B cell (primary cell): ENCODE results near the gene RPS3A. TPM values are rescaled to one million over a fixed set of nuclear protein-coding genes. Genes with fewer than 3 reads are reported as not detected.

ENCODE experiments used
- ATAC-seq: fragments of 200-7000 bp; cut with Tn5 transposase; one replicate; pipeline ENCODE4 v1.10.0; 2021; ENCODE audit warnings: low read depth, mild to moderate bottlenecking, moderate number of reproducible peaks, moderate library complexity
- CTCF ChIA-PET: fragments of 350-600 bp; sonication (Branson Sonifier 250); formaldehyde crosslinking; loops from one replicate; lab custom pipeline; 2021; ENCODE audit warnings: antibody characterized with exemption, inconsistent platforms; lab: Charles Lee
- POLR2A ChIA-PET: fragments of 350-600 bp; sonication (Branson Sonifier 250); formaldehyde crosslinking; loops from one replicate; lab custom pipeline; 2021; ENCODE audit warnings: antibody characterized with exemption; lab: Charles Lee
- DNase-seq: peaks from one replicate; pipeline ENCODE4 v3.0.0; 2013
- H2AFZ ChIP-seq: 2 replicates; pipeline ENCODE4 v1.6.1; 2012; ENCODE audit warnings: mild to moderate bottlenecking, low read depth, low read length; ENCODE audit not compliant: insufficient read depth, poor library complexity, severe bottlenecking
- H3K27ac ChIP-seq, 2 donors: 1 replicate in 1 of 2; 2 replicates in 1 of 2; pipeline ENCODE4 v1.5.1; 2012 to 2013; ENCODE audit warnings: low read length in 2 of 2, mild to moderate bottlenecking in 2 of 2, moderate library complexity in 1 of 2
- H3K27me3 ChIP-seq, 4 experiments: fragments of 200-600 bp in 1 of 4; sonication (generic) in 1 of 4; replicated peaks in 1 of 4; 1 replicate in 2 of 4; 2 replicates in 2 of 4; pipeline versions ENCODE4 v1.6.1 to v1.7.0; 2013 to 2016; ENCODE audit warnings: low read length in 3 of 4, mild to moderate bottlenecking in 2 of 4, mixed read lengths in 1 of 4, moderate library complexity in 1 of 4; ENCODE audit not compliant: insufficient read depth in 4 of 4, control insufficient read depth in 3 of 4; ENCODE audit errors: control extremely low read depth in 1 of 4
- H3K36me3 ChIP-seq, 2 experiments: replicated peaks in 1 of 2; 1 replicate in 1 of 2; 2 replicates in 1 of 2; pipeline versions ENCODE4 v1.6.1 to v1.7.1; 2013; ENCODE audit warnings: low read length in 1 of 2; ENCODE audit not compliant: insufficient read depth in 2 of 2, control insufficient read depth in 1 of 2; ENCODE audit errors: control extremely low read depth in 1 of 2, extremely low read depth in 1 of 2
- H3K4me1 ChIP-seq, 2 donors: fragments of 200-600 bp in 1 of 2; sonication (generic) in 1 of 2; 1 replicate in 1 of 2; 2 replicates in 1 of 2; pipeline versions ENCODE4 v1.5.1 to v1.6.1; 2013 to 2017; ENCODE audit warnings: low read length in 2 of 2; ENCODE audit not compliant: control insufficient read depth in 2 of 2, insufficient read depth in 2 of 2
- H3K4me2 ChIP-seq: replicated peaks from 2 replicates; pipeline ENCODE3; 2012; ENCODE audit warnings: mild to moderate bottlenecking, low read depth, low read length; ENCODE audit not compliant: poor library complexity, severe bottlenecking
- H3K4me3 ChIP-seq, 5 experiments: fragments of 200-600 bp in 1 of 5; sonication (generic) in 1 of 5; 1 replicate in 3 of 5; 2 replicates in 2 of 5; pipeline versions ENCODE4 v1.5.1 to v1.7.0; 2011 to 2016; ENCODE audit warnings: low read length in 4 of 5, mild to moderate bottlenecking in 4 of 5, low read depth in 2 of 5, control low read depth in 1 of 5, moderate library complexity in 1 of 5; ENCODE audit not compliant: insufficient read depth in 1 of 5; ENCODE audit errors: control extremely low read depth in 1 of 5, extremely low read depth in 1 of 5
- H3K79me2 ChIP-seq: fragments of 200-600 bp; sonication (generic); one replicate; pipeline ENCODE4 v1.6.0; 2016; ENCODE audit warnings: low read length; ENCODE audit not compliant: control insufficient read depth, insufficient read depth
- H3K9ac ChIP-seq: fragments of 200-600 bp; sonication (generic); 2 replicates; pipeline ENCODE4 v1.6.1; 2017; ENCODE audit warnings: mild to moderate bottlenecking, low read length, moderate library complexity
- H3K9me3 ChIP-seq, 3 donors: one replicate each; pipeline versions ENCODE4 v1.6.1 to v1.7.1; 2013; ENCODE audit warnings: low read length in 2 of 3; ENCODE audit not compliant: control insufficient read depth in 2 of 3, insufficient read depth in 1 of 3; ENCODE audit errors: control extremely low read depth in 1 of 3
- H4K20me1 ChIP-seq: 2 replicates; pipeline ENCODE4 v1.6.0; 2012; ENCODE audit warnings: mild to moderate bottlenecking, low read length; ENCODE audit not compliant: insufficient read depth, control insufficient read depth, poor library complexity, severe bottlenecking
- H3K27ac Mint-ChIP-seq: one replicate; pipeline ENCODE4 v1.8.0; 2021; ENCODE audit warnings: mixed read lengths
- H3K27me3 Mint-ChIP-seq: one replicate; pipeline ENCODE4 v1.8.0; 2021; ENCODE audit warnings: mixed read lengths
- H3K4me1 Mint-ChIP-seq: one replicate; pipeline ENCODE4 v1.8.0; 2021; ENCODE audit warnings: mixed read lengths
- H3K4me3 Mint-ChIP-seq: one replicate; pipeline ENCODE4 v1.8.0; 2021; ENCODE audit warnings: mixed read lengths
- H3K9me3 Mint-ChIP-seq: one replicate; pipeline ENCODE4 v1.8.0; 2022; ENCODE audit warnings: mixed read lengths; ENCODE audit not compliant: insufficient read depth
- EZH2 ChIP-seq: IDR thresholded peaks from 2 replicates; pipeline ENCODE4 v1.6.1; 2012; ENCODE audit warnings: borderline replicate concordance, low read depth, mild to moderate bottlenecking, moderate library complexity, low read length; ENCODE audit not compliant: insufficient read depth, poor library complexity, severe bottlenecking
- WGBS: methylation state at CpG from one replicate; pipeline ENCODE4 v1.1.5; 2013; ENCODE audit warnings: missing lambda C conversion rate; ENCODE audit not compliant: insufficient coverage; 5-methylcytosine and 5-hydroxymethylcytosine counted together
- intact Hi-C: fragments of 100-400 bp; cut with micrococcal nuclease; formaldehyde crosslinking; loops from one replicate; pipeline ENCODE4 v1.10.0; 2022
- polyA plus RNA-seq: library from polyadenylated mRNA; depleted of rRNA; stranded (reverse); fragments of >200 nt; gene quantifications from 2 replicates; pipeline ENCODE4 v1.2.3, GENCODE V29; 2012
- total RNA-seq, 2 donors: library from RNA; stranded (reverse); fragments of 120-200 nt in 1 of 2; gene quantifications; 1 replicate in 1 of 2; 2 replicates in 1 of 2; pipeline versions ENCODE4 v1.2.3 to v1.2.4, GENCODE V29; 2013 to 2022
- TF ChIP-seq, protein P1 (sequence below): fragments of 200-600 bp; IDR thresholded peaks from one replicate; pipeline ENCODE4 v1.8.0; 2022; ENCODE audit warnings: antibody characterized with exemption, mild to moderate bottlenecking

RPS3A gene
- total and polyA plus RNA-seq, 2 donors (not counting 1 experiment from before 2014, with no cell fraction given): 2,463 to 2,897 TPM

- WGBS: 100% methylated on average over 2 of the region's 4 CpGs
- Histone ChIP-seq H3K79me2 (no peaks in the 10 kb centered on the region), H4K20me1 (no peaks in the 10 kb centered on the region), H3K9ac (no peak overlapping the region), H3K4me1 (no peaks in the 10 kb centered on the region), H3K4me3 (no peak overlapping the region), H2AFZ (no peak overlapping the region), H3K27ac (no peak overlapping the region), H3K4me2 (no peak overlapping the region), H3K36me3 (no peaks in the 10 kb centered on the region), H3K9me3 (no peaks in the 10 kb centered on the region), H3K27me3 (no peaks in the 10 kb centered on the region)
- ATAC-seq: no peak
- Mint-ChIP-seq H3K9me3 (no peaks in the 10 kb centered on the region), H3K4me1 (no peaks in the 10 kb centered on the region), H3K4me3 (no peak overlapping the region), H3K27me3 (no peaks in the 10 kb centered on the region), H3K27ac (no peak overlapping the region)
- POLR2A ChIA-PET: no interaction called here
- intact Hi-C loops: no loop called here
- TF ChIP-seq, protein P1, sequence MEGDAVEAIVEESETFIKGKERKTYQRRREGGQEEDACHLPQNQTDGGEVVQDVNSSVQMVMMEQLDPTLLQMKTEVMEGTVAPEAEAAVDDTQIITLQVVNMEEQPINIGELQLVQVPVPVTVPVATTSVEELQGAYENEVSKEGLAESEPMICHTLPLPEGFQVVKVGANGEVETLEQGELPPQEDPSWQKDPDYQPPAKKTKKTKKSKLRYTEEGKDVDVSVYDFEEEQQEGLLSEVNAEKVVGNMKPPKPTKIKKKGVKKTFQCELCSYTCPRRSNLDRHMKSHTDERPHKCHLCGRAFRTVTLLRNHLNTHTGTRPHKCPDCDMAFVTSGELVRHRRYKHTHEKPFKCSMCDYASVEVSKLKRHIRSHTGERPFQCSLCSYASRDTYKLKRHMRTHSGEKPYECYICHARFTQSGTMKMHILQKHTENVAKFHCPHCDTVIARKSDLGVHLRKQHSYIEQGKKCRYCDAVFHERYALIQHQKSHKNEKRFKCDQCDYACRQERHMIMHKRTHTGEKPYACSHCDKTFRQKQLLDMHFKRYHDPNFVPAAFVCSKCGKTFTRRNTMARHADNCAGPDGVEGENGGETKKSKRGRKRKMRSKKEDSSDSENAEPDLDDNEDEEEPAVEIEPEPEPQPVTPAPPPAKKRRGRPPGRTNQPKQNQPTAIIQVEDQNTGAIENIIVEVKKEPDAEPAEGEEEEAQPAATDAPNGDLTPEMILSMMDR: no peak
- TF ChIP-seq EZH2: no peak
- CTCF ChIA-PET: no interaction called here
- DNase-seq: no peak
These were observed 48.8 kb downstream of the RPS3A start for GRCh38 chr4:151148261-151148660.

DNA sequence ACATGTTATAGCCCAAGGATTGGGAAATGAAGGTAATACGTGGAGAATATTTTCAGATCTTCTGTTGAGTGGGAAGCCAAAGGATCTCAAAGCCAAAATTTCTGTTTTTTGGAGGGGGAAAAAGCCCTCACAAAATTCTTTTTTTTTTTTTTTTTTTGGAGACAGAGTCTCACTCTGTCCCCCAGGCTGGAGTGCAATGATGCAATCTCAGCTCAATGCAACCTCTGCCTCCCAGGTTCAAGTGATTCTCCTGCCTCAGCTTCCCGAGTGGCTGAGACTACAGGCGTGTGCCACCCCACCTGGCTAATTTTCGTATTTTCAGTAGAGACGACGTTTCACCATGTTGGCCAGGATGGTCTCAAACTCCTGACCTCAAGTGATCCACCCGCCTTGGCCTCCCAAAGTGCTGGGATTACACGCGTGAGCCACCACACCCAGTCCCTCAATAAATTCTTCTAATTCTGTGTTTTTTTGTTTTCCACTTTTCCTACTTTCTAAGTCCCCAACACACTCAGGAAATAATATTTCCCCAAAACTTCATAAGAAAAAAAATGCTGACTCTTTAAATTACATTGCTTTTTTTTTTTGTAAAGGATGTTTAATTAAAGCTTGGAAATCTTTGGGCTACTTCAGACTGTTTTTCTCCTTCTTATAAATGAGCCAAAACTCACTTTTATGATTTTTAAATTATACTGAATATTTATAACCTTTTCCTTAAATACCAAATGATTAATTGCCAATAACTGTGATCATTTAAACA lies 51.6 kb downstream of the RPS3A start:
- Histone ChIP-seq H2AFZ (no peak overlapping the region), H3K27me3 (no peaks in the 10 kb centered on the region), H3K79me2 (no peaks in the 10 kb centered on the region), H3K36me3 (no peaks in the 10 kb centered on the region), H3K4me1 (no peaks in the 10 kb centered on the region), H3K9me3 (peaks cover 0 to 1% (median 0%) of the 10 kb centered on the region in 3 donors), H3K4me2 (no peak overlapping the region), H4K20me1 (no peaks in the 10 kb centered on the region), H3K27ac (no peak overlapping the region), H3K4me3 (no peak overlapping the region), H3K9ac (no peak overlapping the region)
- CTCF ChIA-PET: no interaction called here
- ATAC-seq (no peak), DNase-seq (no peak)
- no peaks in the 10 kb centered on the region for H3K4me1 Mint-ChIP-seq
- peaks cover 3% of the 10 kb centered on the region for H3K27me3 Mint-ChIP-seq
- POLR2A ChIA-PET: no interaction called here
- TF ChIP-seq, protein P1: no peak
- no peak for TF ChIP-seq EZH2
- intact Hi-C loops: no loop called here
- 94% methylated on average over 9 of the region's 9 CpGs for WGBS
- H3K4me3 Mint-ChIP-seq: no peak overlapping the region
- H3K9me3 Mint-ChIP-seq: no peaks in the 10 kb centered on the region
- H3K27ac Mint-ChIP-seq: no peak overlapping the region
